ENCODE results near the gene MACO1. TPM values are rescaled to one million over a fixed set of nuclear protein-coding genes. Genes with fewer than 3 reads are reported as not detected.

MACO1 gene
- total RNA-seq, 6 experiments from 2014 or later: 13.7 to 15.1 (median 14.4) TPM

GRCh38 chr1:25515033-25515432 is 84.3 kb downstream of the MACO1 start:
- Mint-ChIP-seq H3K27ac (no peak overlapping the region), H3K4me3 (no peak overlapping the region), H3K9me3 (no peaks in the 10 kb centered on the region), H3K27me3 (ENCODE audit: insufficient read depth) (peaks cover 10% of the 10 kb centered on the region), H3K36me3 (ENCODE audit: low read depth) (no peaks in the 10 kb centered on the region), H3K4me1 (ENCODE audit: low read depth) (peaks cover 9% of the 10 kb centered on the region; the same call in 1 of the 2 replicates)
- no peak for TF ChIP-seq CTCF (IDR thresholded peaks at IDR 0.05)
- no peak for DNase-seq

GRCh38 chr1:25516686-25517085 is 86.0 kb downstream of the MACO1 start:
- no peak for DNase-seq

DNA sequence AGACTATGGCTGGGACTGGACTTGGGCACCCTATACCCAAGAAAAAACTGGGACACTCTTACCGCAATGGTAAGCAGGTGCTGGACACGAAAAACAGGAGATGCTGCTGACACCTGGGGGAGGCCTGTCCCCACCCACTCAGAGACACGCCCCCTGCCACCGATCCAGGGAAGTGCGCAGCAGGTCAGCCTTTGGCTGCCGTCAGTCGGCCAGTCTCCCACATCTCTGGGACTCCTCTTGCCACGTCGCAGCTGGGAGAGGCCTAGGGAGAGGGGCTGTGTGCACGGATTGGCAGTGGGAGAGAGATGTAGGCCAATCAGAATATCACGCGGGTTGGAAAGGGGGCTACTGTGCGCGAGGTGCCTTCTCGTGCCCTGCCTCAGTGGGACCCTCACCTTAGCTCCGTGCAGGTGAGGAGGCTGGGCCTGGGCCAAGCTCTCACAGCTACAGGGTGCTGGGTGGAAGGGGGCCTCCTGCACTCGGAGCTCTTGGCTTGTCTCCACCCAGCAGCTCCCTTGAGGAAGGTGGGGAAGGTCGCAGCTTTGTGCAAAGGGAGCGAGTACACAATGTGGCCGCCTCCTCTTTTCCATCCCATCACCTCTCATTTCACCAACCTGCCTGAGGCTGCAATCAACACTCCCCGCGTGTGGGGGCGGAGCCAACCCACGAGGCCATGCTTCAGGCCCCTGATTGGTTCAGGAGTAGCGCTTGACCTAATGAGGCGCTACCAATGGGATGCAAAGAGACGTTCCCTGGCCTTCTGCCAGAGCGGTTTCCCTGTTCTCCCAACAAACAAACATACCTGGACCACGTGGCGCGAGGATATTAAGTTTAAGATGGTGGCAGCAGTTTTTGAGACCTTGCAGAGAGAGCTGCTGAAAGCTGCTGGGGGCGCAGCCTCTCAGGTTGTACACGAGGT is 87.0 kb downstream of the MACO1 start:
- TF ChIP-seq CTCF (IDR thresholded peaks at IDR 0.05): no peak
- no peak for DNase-seq
- H3K4me1 Mint-ChIP-seq (ENCODE audit: low read depth): peaks cover 17% of the 10 kb centered on the region
- H3K36me3 Mint-ChIP-seq (ENCODE audit: low read depth): no peaks in the 10 kb centered on the region
- H3K27me3 Mint-ChIP-seq (ENCODE audit: insufficient read depth): peaks cover 10% of the 10 kb centered on the region
- H3K27ac Mint-ChIP-seq: no peak overlapping the region
- H3K4me3 Mint-ChIP-seq: no peak overlapping the region
- no peaks in the 10 kb centered on the region for H3K9me3 Mint-ChIP-seq

More at GRCh38 chr1:25516686-25517085, 86.0 kb downstream of the MACO1 start:
- Mint-ChIP-seq H3K27ac (no peak overlapping the region), H3K4me1 (ENCODE audit: low read depth) (peaks cover 17% of the 10 kb centered on the region), H3K27me3 (ENCODE audit: insufficient read depth) (peaks cover 10% of the 10 kb centered on the region), H3K36me3 (ENCODE audit: low read depth) (no peaks in the 10 kb centered on the region), H3K9me3 (no peaks in the 10 kb centered on the region), H3K4me3 (no peak overlapping the region)
- no peak for TF ChIP-seq CTCF (IDR thresholded peaks at IDR 0.05)

DNA sequence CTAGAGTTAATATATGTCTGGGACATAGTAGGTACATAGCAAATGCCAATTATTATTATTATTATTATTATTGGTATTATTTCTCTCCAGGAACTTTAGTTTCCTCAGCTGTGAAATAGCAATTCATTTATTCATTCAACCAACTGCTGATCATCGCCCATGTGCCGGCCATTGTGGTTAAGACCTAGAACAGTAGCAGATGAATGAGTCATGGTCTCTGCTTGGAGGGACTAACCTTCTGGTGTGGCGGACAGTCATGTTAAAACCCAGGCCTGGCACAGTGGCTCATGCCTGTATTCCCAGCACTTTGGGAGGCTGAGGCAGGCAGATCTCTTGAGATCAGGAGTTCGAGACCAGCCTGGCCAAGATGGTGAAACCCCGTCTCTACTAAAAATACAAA is 88.9 kb downstream of the MACO1 start:
- Mint-ChIP-seq H3K27me3 (ENCODE audit: insufficient read depth) (peaks cover 8% of the 10 kb centered on the region), H3K4me1 (ENCODE audit: low read depth) (peaks cover 17% of the 10 kb centered on the region), H3K36me3 (ENCODE audit: low read depth) (no peaks in the 10 kb centered on the region), H3K9me3 (no peaks in the 10 kb centered on the region), H3K27ac (no peak overlapping the region), H3K4me3 (no peak overlapping the region)
- DNase-seq: peak; percentile 91
- TF ChIP-seq CTCF (IDR thresholded peaks at IDR 0.05): no peak

DNA sequence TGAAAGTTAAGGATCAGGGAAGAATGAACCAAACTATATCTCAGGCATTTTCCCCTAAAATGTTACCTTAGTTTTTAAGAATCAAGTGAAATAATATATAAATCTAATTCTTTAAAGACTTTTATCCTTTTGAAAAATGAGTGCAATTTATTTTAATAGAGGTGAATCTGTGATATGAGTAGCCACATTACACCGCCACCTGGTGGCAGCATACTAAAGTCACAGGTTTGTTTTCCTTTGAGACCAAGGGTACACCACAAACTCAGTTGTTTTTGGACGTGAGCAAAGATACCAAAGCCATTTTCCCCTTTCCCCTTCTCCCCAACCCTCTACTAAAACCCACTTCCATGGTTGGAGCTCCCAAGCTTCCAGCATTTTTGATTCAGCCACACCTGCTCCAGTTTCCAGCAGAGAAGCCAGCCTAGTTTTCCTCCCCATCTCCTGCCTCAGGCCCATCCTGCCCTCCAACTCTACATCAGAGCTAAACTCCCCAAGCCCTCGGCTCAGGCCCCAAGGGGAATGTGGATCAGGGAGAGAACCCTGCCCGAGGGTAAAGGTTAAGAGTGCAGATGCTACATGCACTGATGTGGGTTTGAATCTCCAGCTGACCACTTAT is 89.9 kb downstream of the MACO1 start:
- Mint-ChIP-seq H3K27ac (no peak overlapping the region), H3K27me3 (ENCODE audit: insufficient read depth) (peaks cover 8% of the 10 kb centered on the region), H3K36me3 (ENCODE audit: low read depth) (peaks cover 5% of the 10 kb centered on the region), H3K4me1 (ENCODE audit: low read depth) (peaks cover 17% of the 10 kb centered on the region), H3K4me3 (no peak overlapping the region), H3K9me3 (peaks cover 6% of the 10 kb centered on the region)
- TF ChIP-seq CTCF (IDR thresholded peaks at IDR 0.05): peak; percentile 97
- peak; percentile 50 for DNase-seq
